Colon (tissue), 2 donors: ENCODE measurements around the gene CADPS.

Source experiments
- FAIRE-seq: peaks from 2 replicates; lab custom pipeline; 2012; peaks lifted over from hg19 to GRCh38; lab: Jason Lieb, UNC
- donor health status: control.
- donor health status: control.

Gene CADPS

GRCh38 chr3:62372621-62373041 is 502.6 kb downstream of the CADPS start:
- FAIRE-seq, result no peak

GRCh38 chr3:62371720-62372591 is 503.3 kb downstream of the CADPS start:
- no peak for FAIRE-seq

- FAIRE-seq, result no peak
Observed at GRCh38 chr3:62370858-62371719, 504.1 kb downstream of the CADPS start.

- FAIRE-seq, result no peak
Observed at GRCh38 chr3:62370112-62370857, 504.9 kb downstream of the CADPS start.

GRCh38 chr3:62369476-62369743 is 505.8 kb downstream of the CADPS start:
- FAIRE-seq, result no peak

- FAIRE-seq, result no peak
Observed at GRCh38 chr3:62368705-62369475, 506.3 kb downstream of the CADPS start.

- FAIRE-seq, result no peak
Observed at GRCh38 chr3:62368290-62368704, 506.9 kb downstream of the CADPS start.

GRCh38 chr3:62367763-62368195 is 507.4 kb downstream of the CADPS start:
- no peak for FAIRE-seq

GRCh38 chr3:62366126-62366484 is 509.1 kb downstream of the CADPS start:
- no peak for FAIRE-seq

- FAIRE-seq, result no peak
Observed at GRCh38 chr3:62365391-62366125, 509.7 kb downstream of the CADPS start.

GRCh38 chr3:62364191-62364590 is 511.0 kb downstream of the CADPS start:
- FAIRE-seq, result no peak

- FAIRE-seq, result no peak
Observed at GRCh38 chr3:62363275-62363674, 511.9 kb downstream of the CADPS start.

GRCh38 chr3:62361824-62362223 is 513.4 kb downstream of the CADPS start:
- no peak for FAIRE-seq

- FAIRE-seq, result no peak
Observed at GRCh38 chr3:62361261-62361660, 514.0 kb downstream of the CADPS start.

GRCh38 chr3:62359531-62359930 is 515.7 kb downstream of the CADPS start:
- no peak for FAIRE-seq

GRCh38 chr3:62356356-62356755 is 518.9 kb downstream of the CADPS start:
- FAIRE-seq, result no peak

GRCh38 chr3:62355703-62356102 is 519.5 kb downstream of the CADPS start:
- no peak for FAIRE-seq
